Fibroblast of gingiva (primary cell): ENCODE results near the gene PLCB3.

ENCODE experiments used
- DNase-seq: peaks from one replicate; pipeline ENCODE4 v3.0.0-alpha.2; 2011; ENCODE audit warnings: low read depth

Gene PLCB3

DNA sequence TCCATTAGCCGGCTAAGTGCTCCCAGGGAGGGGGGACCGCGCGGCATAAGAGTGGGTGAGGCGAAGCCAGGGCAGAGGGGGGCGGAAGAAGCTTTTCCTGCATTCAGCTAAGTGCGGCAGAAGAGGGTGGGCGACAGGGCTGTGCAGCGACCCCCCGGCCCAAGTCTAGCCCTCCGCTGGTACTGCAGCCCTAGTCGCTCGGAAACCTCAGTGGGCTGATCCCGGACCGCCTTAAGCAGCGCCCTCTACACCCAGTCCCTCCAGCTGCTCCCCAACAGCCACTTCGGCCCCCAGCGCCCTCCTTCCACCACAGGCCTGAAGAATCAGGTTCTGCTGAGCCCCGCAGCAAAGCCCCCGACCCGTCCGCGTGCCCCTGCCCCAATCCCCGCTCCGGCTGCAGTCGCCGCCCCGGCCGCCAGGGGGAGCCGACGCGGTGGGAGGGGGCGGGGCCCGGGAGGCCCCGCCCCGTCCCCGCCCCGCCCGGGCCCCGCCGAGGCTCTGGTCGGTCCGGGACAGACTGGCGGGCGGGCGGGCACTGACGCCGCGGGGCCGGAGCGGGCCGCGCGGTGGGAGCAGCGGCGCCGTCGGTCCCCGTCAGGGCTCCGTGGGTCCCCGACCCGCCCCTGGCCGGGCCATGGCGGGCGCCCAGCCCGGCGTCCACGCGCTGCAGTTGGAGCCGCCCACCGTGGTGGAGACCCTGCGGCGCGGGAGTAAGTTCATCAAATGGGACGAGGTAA lies at the start of gene PLCB3:
TSS of gene PLCB3 (plus strand) at position 515 of the 737 bp plus-strand sequence. CDS start at position 635, 120 bp downstream.
- peak; percentile 27 for DNase-seq

DNA sequence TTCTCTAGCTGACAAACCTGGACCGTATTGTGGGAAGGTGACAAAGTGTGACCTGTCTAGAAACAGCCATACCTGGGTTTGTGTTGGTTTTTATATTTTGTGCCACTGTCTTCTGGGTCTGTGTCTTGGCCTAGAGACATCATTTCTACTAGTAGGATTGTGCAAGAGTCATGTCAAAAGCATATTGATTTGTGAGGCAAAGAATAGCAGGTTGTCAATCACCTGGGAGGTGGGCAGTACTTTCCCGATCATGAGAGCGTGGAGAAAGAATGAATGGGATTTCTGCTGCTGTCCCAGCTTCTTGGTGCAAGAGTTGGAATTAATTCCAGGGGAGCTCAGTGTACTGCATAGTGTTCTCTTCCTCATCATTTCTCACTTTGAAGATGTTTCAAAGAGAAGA lies 49.8 kb upstream of the PLCB3 start:
- no peak for DNase-seq

DNA sequence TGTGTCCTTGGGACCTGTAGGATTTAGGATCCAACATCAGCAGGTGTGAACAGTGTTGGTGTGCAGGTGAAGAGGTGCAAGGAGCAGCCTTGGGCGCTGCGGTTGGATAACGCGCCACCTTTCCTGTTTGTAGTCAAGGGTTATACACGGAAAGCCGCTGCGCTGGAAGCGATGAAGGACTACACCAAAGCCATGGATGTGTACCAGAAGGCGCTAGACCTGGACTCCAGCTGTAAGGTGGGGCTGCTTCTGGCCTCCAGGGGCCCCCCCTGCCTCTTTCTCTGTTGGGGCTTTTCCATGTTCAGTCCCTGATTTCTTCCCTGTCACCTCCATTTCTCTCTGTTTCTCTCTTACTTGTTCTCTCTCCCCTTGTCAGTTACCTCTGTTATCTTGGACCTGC lies 48.3 kb upstream of the PLCB3 start:
- no peak for DNase-seq

DNA sequence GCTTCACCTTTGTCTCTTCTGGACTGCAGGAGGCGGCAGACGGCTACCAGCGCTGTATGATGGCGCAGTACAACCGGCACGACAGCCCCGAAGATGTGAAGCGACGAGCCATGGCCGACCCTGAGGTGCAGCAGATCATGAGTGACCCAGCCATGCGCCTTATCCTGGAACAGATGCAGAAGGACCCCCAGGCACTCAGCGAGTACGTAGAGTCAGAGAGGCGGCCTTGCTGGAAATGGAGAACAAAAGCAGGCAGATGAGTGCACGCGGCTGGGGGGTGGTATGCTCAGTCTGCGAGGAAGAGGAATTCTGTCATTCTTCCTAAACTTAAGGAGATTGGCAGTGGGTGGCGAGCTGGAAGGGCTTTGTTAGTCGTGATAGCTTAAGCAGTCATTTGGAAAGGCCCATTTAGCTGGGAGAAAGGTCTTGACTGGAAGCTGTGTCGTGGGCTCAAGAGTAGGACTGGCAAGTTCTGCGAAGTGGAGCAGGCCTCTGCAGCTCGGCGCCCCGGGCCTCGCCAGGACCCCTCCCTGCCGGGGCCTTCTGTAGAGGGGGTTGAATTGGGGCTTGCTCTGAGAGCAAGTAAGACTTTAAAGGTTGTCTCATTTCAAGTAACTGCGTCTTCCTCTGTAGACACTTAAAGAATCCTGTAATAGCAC lies 47.8 kb upstream of the PLCB3 start:
- DNase-seq: no peak

DNA sequence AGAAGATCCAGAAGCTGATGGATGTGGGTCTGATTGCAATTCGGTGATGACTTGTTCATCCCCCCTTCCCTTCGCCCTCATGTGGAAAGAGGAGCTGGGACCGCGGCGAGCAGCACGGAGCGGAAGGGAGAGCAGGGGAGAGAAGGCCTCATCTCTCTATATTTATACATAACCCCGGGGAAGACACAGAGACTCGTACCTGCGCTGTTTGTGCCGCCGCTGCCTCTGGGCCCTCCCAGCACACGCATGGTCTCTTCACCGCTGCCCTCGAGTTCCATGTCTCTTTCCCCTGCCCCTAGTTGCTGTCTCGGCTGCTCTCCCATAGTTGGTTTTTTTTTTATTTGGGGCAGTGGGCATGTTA lies 47.3 kb upstream of the PLCB3 start:
- DNase-seq: no peak

DNA sequence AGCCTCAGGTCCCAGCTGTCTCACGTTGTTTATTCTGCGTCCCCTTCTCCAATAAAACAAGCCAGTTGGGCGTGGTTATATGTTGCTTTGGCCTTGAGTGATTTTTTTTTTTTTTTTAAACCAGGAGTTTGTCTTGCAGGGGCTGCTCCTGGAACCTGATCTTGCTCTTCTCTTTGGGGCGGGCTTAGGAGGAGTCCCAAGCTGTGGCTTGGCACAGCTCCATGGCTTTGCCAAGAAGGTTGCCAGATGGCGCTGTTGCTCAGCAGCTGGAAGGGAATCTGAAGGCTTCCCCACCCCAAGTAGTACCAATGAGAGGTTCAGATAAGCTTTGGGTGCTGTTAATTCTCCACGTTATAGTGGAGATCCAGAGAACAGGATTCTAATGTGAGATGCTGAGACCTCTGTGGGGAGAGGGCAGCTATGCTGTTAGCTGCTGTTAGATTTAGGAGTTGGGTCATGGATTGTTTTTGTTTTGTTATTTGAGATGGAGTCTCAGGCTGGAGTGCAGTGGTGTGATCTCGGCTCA lies 46.8 kb upstream of the PLCB3 start:
- DNase-seq: peak; percentile 95

DNA sequence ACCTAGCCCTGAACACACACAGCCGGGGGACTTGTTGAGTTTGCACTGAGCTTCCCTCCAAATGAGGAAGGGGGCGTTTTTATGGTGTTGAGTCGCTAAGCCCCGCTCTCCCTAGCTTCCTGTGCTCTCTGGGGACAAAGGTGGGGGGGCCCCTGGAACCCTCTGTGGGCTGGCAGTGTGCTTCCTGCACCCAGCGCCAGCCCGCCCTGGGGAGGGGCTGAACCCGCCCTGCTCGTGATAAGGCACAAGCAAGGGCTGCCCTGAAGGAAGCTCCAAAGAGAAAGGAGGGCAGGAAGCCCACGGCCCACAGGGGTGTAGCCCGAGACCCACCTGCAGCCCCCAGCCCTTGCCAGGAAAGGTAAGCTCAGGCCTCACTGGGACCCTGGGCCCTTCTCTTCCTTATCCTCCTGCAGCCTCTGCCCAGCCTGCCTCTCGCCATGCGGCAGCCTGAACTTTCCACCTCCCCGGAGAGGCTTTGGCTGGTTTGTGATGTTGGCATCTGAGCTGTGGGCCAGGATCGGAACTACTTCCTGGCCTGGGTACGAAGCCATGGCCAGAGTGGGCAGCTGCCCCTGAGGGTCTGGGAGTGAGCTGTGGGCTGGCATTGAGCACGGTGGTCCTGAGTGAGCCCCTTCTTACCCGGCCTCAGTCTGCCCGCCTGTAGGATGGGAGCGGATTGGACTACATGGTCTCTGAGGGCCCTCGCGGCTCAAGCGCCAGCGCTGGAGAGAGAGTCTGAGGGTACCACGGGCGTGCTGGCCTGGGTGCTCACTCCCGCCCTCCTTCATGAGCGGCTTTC lies 44.7 kb upstream of the PLCB3 start, which contains the start of gene FERMT3:
TSS of gene FERMT3 (plus strand) at position 265 of the 799 bp plus-strand sequence. CDS start 644 bp downstream, outside the sequence.
- no peak for DNase-seq

DNA sequence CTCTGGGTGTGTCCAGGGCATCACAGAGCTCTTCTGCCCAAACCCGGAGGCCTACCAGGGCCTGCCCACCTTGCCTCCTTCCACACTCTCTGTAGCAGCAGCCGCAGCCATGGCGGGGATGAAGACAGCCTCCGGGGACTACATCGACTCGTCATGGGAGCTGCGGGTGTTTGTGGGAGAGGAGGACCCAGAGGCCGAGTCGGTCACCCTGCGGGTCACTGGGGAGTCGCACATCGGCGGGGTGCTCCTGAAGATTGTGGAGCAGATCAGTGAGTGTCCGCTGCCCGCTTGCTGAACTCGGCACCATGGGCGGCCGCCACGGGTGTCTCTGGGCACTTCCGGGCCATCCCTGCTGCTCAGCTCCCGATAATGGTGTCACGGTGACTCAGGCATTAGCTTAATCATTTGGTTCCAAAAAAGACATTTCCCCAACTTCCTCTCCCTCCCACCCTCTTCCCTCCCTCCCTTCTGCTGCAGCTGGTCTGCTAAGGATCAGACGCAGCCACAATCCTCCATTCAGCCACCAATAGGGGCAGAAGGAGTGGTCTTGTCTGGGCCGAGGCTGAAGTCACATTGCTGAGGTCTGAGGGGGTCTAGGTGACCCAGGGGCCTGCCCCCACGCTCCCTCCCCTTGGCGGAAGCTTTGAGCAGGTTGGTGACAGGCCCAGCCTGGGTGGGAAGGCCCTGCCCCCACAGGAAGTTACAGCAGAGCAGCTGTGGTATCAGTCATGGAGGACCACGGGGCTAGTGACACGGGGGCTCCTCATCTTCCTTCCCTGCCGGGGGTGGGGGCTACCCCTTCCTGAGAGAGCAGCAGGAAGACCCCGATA lies 43.9 kb upstream of the PLCB3 start:
- peak; percentile 74 for DNase-seq

DNA sequence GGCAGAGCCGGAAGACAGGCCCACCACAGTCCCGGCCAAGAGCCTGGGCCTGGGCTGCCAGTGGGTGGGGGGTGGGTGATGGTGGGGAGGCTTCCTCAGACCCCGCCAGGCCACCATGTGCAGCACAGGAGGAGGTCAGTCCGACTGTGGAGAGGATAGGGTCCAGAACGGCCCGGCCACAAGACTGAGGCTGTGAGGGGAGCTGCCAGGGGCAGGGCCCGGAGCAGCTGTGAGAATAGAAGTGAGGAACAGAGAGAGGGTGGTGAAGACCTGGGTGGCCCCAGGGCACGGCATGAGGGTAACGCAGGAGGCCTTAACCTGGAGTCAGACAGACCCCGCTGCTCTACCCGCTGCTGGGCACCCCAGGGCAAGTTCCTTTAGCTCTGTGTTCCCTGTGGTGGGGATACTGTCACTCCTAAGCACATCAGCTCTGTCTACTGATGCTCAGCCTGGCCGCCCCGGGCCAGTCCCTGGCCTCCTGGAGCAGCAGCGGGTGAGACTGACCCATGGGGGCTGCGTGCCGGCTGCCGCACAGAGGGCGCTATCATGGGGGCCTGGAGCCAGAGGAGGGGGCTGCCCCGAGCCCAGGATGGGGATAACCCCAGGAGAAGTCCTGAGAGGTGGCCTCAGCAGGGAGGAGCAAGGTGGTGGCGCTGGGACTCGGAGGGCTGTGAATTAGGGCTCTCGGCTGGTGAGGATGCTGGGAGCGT lies 43.1 kb upstream of the PLCB3 start:
- no peak for DNase-seq

DNA sequence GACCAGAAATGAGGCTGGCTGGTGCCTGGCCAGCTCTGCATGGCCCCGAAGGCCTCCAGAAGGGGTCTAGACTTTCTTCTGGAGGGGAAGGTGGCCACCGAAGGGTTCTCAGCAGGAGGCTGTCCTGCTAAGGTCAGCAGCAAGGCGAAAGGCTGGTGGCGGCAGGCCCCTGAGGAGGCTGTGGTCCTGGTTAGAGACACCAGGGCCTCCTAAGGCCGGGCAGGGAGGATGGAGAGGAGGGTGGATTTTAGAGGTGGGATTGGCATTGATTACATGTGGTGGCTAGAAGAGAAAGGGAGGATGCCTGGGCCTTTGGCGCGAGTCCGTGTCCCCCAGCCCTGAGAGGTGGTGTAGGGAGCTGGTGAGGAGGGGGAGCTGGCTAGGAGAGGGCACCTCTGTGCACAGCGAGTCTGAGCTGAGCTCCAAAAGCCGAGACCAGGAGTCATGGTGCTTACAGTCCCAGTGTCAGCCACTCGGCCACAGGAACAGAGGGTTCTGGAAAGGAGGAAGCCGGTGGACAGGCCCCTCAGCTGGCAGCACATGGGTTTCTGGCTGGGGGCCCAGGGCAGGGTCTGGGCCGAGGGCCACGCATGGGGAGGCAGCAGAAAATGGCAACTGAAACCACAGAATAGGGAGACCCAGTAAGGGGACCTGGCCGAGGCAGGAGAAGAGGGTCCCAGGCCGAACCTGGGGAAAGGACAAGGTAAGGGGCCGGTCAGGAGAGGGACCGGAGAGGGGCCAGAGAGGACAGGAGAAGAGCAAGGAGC lies 42.4 kb upstream of the PLCB3 start:
- DNase-seq: no peak

DNA sequence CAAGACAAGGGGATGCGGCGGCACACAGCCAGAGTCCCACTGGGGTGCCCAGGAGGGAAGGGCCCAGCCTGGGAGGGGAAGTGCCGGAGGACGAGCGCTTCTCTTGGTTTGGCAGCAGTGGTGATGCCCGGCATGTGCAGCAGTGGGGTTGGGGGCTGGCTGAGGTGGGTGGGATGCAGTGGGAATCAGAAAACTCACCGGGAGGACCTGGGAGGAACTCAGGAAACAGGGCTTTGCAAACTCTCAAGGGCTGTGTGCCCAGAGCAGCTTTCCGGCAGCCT lies 41.8 kb upstream of the PLCB3 start:
- no peak for DNase-seq

DNA sequence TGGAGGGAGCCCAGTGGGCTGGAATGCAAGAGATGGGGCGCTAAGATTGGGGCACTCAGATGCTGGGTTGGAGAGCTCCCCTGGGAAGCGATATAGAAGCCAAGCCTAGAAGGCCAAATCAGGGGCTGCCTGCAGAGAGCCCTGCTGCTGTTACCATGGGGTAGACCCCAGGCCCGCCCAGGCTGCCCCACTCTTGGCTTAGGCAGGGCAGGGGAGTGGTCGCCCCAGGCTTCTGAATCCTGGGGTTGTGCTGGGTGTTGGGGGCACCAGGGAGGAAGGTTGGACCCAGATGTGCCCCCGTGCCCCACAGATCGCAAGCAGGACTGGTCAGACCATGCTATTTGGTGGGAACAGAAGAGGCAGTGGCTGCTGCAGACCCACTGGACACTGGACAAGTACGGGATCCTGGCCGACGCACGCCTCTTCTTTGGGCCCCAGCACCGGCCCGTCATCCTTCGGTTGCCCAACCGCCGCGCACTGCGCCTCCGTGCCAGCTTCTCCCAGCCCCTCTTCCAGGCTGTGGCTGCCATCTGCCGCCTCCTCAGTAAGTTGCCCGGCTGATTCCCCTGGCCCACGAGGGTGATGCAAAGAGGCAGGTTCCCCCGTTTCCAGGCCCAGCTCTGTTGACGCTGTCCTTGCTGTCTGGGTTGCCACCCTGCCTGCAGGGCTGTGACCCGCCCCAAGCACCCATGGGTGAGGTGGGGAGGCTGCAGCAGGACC lies 40.9 kb upstream of the PLCB3 start:
- DNase-seq: no peak

DNA sequence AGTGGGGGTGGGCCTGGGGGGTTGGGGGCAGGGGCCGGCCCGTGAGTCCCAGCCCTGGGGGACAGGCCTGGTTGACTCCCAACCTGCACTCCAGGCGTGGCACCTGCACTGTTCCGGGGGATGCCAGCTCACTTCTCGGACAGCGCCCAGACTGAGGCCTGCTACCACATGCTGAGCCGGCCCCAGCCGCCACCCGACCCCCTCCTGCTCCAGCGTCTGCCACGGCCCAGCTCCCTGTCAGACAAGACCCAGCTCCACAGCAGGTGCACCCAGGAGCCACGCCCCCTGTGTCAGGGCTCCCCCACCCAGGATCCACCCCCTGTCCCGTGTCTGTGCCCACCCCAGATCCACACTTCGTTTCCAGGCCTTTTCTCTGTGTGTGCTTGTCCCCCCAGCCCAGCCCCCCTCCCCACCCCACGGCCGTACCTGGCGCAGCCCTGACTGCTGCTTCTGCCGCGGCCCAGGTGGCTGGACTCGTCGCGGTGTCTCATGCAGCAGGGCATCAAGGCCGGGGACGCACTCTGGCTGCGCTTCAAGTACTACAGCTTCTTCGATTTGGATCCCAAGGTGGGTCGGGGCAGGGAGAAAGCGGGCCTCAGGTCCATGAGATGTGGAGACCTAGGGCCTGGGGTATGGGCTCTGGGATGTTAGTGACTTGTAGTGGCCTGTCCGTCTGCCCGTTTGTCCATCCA lies 40.0 kb upstream of the PLCB3 start:
- no peak for DNase-seq

DNA sequence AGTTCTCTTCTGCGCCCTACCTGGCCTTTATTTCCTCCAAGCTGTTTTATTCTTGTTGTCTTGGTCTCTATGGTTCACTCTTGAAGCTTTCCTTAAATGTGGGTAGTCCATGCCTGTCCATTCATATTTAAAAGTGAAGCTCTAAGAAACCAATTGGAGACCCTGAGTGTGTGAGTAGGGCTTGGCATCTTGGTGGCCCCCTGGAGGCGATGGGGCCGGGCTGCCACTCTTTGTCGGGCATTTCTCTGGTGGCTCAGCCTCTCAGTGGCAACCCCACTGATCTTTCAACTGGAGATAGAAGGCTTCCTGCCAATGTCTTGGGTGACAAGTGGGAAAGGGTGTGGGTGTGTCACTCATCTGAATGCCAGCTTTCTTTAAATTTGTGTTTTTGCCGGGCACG lies 34.5 kb upstream of the PLCB3 start:
- DNase-seq: no peak

DNA sequence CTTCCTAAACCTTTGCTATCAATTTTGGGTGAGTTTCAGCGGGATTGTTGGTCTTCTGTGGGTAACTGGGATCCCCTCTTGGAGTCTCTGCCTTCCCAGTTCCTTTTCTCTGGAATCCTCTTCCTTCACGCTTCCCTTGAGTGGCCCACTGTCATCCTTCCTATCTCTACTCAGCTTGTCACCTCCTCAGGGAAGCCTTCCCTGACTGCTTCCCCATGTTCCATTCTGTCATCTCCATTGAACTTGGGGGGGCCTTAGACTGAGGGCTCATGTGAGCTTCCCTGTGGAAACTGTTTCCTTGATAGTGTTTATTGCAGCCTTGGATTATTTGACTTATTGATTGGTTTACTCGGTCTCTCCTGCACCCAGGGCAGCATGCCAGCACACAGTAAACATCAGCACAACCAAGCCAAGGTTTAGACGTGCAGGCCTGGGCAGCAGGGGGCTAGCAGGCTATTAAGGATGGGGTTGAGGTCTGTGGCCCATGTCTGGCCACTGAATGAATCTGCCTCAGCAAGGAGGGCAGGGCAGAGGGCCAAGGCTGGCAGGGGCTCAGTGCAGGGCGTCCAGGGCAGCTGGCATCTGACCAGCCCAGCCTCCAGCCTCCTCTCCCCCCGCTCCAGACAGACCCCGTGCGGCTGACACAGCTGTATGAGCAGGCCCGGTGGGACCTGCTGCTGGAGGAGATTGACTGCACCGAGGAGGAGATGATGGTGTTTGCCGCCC lies 32.5 kb upstream of the PLCB3 start:
- DNase-seq: no peak

DNA sequence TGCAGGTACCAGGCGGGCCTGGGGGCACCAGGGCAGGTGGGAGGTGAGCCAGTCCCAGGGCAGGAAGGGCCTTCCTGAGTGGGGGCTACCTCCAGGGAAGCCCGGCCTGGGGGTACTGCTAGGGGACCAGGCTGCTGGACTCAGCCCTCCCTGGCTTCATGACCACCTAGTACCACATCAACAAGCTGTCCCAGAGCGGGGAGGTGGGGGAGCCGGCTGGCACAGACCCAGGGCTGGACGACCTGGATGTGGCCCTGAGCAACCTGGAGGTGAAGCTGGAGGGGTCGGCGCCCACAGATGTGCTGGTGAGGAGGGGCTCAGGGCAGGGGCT lies 32.0 kb upstream of the PLCB3 start:
- DNase-seq: no peak

DNA sequence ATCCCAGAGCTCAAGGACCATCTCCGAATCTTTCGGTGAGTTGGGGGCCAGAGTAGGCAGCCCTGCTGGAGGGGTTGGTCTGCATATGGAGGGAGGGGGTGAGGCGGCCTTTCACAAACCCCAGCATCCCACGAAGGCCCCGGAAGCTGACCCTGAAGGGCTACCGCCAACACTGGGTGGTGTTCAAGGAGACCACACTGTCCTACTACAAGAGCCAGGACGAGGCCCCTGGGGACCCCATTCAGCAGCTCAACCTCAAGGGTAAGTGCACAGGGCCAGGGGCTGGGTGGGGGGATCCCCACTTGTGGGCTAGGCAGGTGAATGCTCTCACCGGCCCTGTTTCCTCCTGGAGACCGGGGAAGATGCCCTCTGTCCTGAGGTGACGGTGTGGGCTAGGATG lies 31.6 kb upstream of the PLCB3 start:
- DNase-seq: no peak

DNA sequence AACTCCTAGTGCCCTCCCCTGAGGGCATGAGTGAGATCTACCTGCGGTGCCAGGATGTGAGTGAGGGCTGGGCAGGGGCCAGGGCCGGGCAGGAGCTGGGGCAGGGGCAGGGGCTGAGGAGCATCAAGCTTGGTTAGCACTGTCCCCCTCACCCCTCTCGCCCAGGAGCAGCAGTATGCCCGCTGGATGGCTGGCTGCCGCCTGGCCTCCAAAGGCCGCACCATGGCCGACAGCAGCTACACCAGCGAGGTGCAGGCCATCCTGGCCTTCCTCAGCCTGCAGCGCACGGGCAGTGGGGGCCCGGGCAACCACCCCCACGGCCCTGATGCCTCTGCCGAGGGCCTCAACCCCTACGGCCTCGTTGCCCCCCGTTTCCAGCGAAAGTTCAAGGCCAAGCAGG lies 31.1 kb upstream of the PLCB3 start:
- no peak for DNase-seq

DNA sequence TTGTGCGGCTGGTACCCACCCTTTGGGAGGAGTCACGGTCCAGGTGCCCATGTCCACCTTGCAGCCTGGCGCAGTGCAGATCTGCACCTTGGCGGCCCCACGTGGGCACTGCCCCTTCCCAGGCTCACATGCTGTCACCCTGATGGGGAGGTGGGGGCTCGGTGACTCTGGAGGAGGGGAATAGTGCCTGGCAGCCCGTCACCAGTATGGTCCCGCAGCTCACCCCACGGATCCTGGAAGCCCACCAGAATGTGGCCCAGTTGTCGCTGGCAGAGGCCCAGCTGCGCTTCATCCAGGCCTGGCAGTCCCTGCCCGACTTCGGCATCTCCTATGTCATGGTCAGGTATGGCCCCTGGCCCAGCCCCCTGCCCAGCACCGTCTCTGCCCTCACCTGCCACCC lies 30.5 kb upstream of the PLCB3 start:
- DNase-seq: no peak
